Duodenal mucosa (tissue), 2 donors: ENCODE data around the gene LARP6.
"Not testable (repeated sequence)": the region's sequence is repeated elsewhere in the genome, so short reads cannot be mapped to it uniquely, and the experiment has no call there.

Source experiments
- H3K27ac ChIP-seq: one replicate; pipeline ENCODE4 v1.7.0; 2013; ENCODE audit warnings: low read depth, low read length
- H3K27me3 ChIP-seq, 2 donors: one replicate each; pipeline ENCODE4 v1.7.0; 2013; ENCODE audit warnings: low read length in 2 of 2, control low read depth in 1 of 2; ENCODE audit not compliant: insufficient read depth in 2 of 2, control insufficient read depth in 1 of 2
- H3K36me3 ChIP-seq, 2 donors: one replicate each; pipeline ENCODE4 v1.7.0; 2013; ENCODE audit warnings: low read length in 2 of 2, control low read depth in 1 of 2; ENCODE audit not compliant: insufficient read depth in 2 of 2, control insufficient read depth in 1 of 2
- H3K4me1 ChIP-seq, 2 donors: one replicate each; pipeline ENCODE4 v1.7.0; 2013; ENCODE audit warnings: low read length in 2 of 2, control low read depth in 1 of 2; ENCODE audit not compliant: insufficient read depth in 2 of 2, control insufficient read depth in 1 of 2
- H3K4me3 ChIP-seq, 2 donors: one replicate each; pipeline ENCODE4 v1.7.0; 2013; ENCODE audit warnings: low read length in 2 of 2, low read depth in 1 of 2
- H3K9ac ChIP-seq, 2 donors: one replicate each; pipeline ENCODE4 v1.7.0; 2013; ENCODE audit warnings: low read length in 2 of 2, low read depth in 1 of 2
- H3K9me3 ChIP-seq, 2 donors: one replicate each; pipeline ENCODE4 v1.7.0; 2013; ENCODE audit warnings: low read length in 2 of 2, control low read depth in 1 of 2; ENCODE audit not compliant: control insufficient read depth in 1 of 2

Gene LARP6

DNA sequence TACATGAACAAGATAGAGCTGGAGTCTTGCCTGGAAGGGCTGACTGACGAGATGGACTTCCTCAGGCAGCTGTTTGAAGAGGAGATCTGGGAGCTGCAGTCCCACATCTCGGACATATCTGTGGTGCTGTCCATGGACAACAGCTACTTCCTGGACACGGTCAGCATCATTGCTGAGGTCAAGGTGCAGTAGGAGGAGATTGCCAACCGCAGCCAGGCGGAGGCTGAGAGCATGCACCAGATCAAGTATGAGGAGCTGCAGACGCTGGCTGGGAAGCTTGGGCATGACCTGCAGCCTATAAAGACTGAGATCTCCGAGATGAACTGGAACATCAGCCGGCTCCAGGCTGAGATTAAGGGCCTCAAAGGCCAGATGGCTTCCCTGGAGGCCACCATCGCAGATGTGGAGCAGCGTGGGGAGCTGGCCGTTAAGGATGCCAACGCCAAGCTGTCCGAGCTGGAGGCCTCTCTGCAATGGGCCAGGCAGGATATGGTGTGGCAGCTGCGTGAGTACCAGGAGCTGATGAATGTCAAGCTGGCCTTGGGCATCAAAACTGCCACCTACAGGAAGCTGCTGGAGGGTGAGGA lies 5.5 kb upstream of the LARP6 start:
- H3K9me3 ChIP-seq, result no peaks in the 10 kb centered on the region
- no peak overlapping the region for H3K27ac ChIP-seq
- no peak overlapping the region for H3K4me3 ChIP-seq
- no peaks in the 10 kb centered on the region for H3K4me1 ChIP-seq
- no peaks in the 10 kb centered on the region for H3K36me3 ChIP-seq
- peaks cover 8 to 17% of the 10 kb centered on the region in 2 donors for H3K27me3 ChIP-seq
- H3K9ac ChIP-seq, result no peak overlapping the region

DNA sequence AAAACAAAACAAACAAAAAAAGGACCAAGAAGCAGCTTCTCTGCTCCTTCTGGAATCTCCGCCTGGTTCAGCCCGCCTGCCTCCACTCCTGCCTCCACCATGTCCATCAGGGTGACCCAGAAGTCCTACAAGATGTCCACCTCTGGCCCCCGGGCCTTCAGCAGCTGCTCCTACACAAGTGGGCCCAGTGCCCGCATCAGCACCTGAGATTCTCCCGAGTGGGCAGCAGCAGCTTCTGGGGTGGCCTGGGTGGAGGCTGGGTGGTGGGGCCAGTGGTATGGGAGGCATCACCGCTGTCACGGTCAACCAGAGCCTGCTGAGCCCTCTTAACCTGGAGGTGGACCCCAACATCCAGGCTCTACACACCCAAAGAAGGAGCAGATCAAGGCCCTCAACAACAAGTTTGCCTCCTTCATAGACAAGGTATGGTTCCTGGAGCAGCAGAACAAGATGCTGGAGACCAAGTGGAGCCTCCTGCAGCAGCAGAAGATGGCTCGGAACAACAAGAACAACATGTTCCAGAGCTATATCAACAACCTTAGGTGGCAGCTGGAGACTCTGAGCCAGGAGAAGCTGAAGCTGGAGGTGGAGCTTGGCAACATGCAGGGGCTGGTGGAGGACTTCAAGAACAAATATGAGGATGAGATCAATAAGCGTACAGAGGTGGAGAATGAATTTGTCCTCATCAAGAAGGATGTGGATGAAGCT lies 4.8 kb upstream of the LARP6 start:
- not testable (repeated sequence) for H3K27ac ChIP-seq, H3K9me3 ChIP-seq, H3K9ac ChIP-seq, H3K4me3 ChIP-seq, H3K4me1 ChIP-seq, H3K36me3 ChIP-seq
- H3K27me3 ChIP-seq, result peaks cover 10 to 19% of the 10 kb centered on the region in 2 donors

GRCh38 chr15:70857562-70858285 lies 3.8 kb upstream of the LARP6 start:
- Histone ChIP-seq H3K27ac (no peak overlapping the region), H3K4me3 (no peak overlapping the region), H3K4me1 (peaks cover 0 to 3% of the 10 kb centered on the region in 2 donors), H3K36me3 (no peaks in the 10 kb centered on the region), H3K9ac (no peak overlapping the region), H3K27me3 (peaks cover 14 to 23% of the 10 kb centered on the region in 2 donors), H3K9me3 (no peaks in the 10 kb centered on the region)

- peaks cover 0 to 3% of the 10 kb centered on the region in 2 donors for H3K4me1 ChIP-seq
- H3K9ac ChIP-seq, result no peak overlapping the region
- peaks cover 14 to 23% of the 10 kb centered on the region in 2 donors for H3K27me3 ChIP-seq
- H3K36me3 ChIP-seq, result no peaks in the 10 kb centered on the region
- H3K4me3 ChIP-seq, result no peak overlapping the region
- no peak overlapping the region for H3K27ac ChIP-seq
- H3K9me3 ChIP-seq, result no peaks in the 10 kb centered on the region
Measured at GRCh38 chr15:70856884-70857561, 3.1 kb upstream of the LARP6 start.

DNA sequence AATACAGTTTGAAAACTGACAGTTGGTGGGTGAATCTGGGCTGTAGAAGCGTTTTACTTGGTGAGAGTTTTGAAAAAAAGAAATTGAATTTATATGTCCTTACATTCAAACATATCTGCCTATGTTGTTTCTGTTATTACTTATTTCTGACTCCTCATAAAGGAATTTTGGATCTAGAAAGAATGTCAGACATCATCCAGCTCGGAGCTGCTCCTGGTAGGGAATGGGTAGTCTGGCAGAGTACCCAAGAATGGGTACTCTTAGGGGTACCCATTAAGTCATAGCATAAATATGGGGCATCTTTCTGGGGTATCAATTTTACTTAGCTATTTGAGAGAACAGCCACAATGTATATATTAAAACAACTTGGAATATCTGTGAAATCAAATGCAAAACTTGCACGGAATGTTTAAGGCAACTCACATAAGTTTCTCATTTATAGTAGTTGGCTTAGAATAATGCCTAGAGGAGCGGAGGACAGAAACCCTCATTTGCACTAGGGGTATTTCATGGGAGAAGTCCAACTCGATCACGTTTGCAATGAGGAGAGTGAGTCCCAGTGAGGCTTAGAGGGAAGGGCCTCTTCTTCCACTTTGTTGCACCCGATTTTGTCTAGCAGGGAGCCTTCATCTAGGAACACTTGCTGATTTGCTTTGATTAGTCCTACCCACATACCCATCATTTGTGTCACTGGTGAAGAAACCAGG lies 2.4 kb upstream of the LARP6 start:
- H3K4me3 ChIP-seq, result no peak overlapping the region
- no peaks in the 10 kb centered on the region for H3K36me3 ChIP-seq
- H3K27me3 ChIP-seq, result peaks cover 21 to 30% of the 10 kb centered on the region in 2 donors
- no peaks in the 10 kb centered on the region for H3K9me3 ChIP-seq
- H3K9ac ChIP-seq, result no peak overlapping the region
- H3K27ac ChIP-seq, result no peak overlapping the region
- peaks cover 0 to 3% of the 10 kb centered on the region in 2 donors for H3K4me1 ChIP-seq

DNA sequence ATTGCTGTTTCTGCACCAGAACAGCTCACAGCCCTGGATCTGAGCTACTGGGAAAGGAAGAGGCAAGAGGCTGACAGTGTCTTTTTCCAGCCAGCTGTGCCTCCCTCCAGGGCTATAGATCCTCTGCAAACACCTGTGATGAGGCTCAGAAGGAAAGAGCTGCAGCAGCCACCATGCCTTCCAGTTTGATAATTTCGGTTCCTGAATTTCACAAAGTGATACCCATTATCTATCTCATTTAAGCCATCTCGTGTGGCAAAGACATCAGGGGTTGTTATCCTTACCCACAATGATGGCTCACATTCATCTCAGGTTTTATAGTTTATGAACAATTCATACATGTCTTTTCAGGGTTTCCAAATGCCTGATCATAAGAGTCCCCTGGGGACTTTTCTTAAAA lies 1.8 kb upstream of the LARP6 start:
- Histone ChIP-seq H3K27me3 (peaks cover 23 to 32% of the 10 kb centered on the region in 2 donors), H3K36me3 (no peaks in the 10 kb centered on the region), H3K9ac (no peak overlapping the region), H3K4me3 (no peak overlapping the region), H3K9me3 (no peaks in the 10 kb centered on the region), H3K27ac (no peak overlapping the region), H3K4me1 (peaks cover 0 to 3% of the 10 kb centered on the region in 2 donors)

DNA sequence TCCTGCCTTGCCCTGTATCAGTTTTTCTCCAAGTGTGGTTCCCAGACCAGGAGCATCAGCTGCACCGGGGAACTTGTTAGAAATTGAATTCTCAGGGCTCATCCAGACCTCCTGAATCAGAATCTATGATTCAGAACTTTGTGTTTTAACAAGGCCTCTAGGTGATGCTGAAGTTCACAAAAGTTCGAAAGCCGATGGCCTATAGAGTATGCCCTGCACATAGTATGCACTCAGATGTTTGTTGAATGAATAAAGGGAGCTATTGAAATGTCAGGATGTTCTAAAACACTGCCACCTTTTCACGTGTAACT lies 664 bp upstream of the LARP6 start:
- Histone ChIP-seq H3K36me3 (no peaks in the 10 kb centered on the region), H3K27me3 (peaks cover 23 to 32% of the 10 kb centered on the region in 2 donors), H3K9ac (peak overlapping the region; percentile 10 to 48), H3K4me3 (peak overlapping the region in 1 of 2 donors; percentile 54), H3K27ac (no peak overlapping the region), H3K4me1 (peaks cover 0 to 3% of the 10 kb centered on the region in 2 donors), H3K9me3 (no peaks in the 10 kb centered on the region)

GRCh38 chr15:70853318-70853972 lies 512 bp downstream of the LARP6 start:
- Histone ChIP-seq H3K27me3 (peaks cover 23 to 32% of the 10 kb centered on the region in 2 donors), H3K36me3 (no peaks in the 10 kb centered on the region), H3K27ac (no peak overlapping the region), H3K4me3 (peak overlapping the region; percentile 55 to 58), H3K4me1 (peaks cover 0 to 3% of the 10 kb centered on the region in 2 donors), H3K9ac (no peak overlapping the region), H3K9me3 (no peaks in the 10 kb centered on the region)

DNA sequence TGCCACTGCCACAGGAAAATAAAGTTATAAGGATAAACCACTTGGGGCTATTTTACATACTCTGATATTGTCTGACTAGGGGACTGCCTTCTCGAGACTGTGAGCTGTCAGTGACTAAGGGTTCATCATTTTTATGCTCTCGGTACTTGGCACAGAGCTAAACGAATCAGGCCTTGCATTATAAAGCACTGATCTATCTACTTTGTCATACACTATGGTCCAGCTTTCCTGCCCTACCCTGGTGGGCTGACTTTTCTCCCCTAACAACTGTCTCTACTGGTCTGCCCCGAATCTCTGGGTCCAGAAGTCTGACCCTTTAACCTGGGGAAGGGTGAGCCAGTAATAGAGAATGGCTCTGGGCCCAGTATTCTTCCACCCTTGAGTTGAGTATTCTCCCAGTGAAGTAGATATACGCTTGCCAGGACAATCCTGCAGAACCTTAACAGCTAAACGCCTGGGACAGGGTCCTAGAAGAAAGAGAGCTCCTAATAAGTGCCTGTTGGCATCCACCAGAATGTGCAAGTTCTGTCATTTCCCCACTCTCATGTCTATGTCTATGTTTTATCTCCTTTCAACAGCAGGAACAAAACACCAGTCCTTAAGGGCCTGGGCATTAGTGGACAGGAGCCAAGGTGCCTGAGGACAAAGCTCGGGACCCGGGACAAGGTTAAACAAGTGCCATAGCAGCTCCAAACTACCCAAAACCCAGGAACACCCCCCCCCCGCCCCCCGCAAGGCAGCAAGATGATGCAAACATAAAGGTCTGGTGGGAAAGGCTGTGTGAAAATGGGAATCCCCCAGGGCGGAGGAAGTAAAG lies 1.2 kb downstream of the LARP6 start:
- H3K36me3 ChIP-seq, result no peaks in the 10 kb centered on the region
- no peak overlapping the region for H3K27ac ChIP-seq
- H3K4me3 ChIP-seq, result peak overlapping the region; percentile 55 to 58
- H3K9ac ChIP-seq, result no peak overlapping the region
- peaks cover 0 to 3% of the 10 kb centered on the region in 2 donors for H3K4me1 ChIP-seq
- H3K9me3 ChIP-seq, result no peaks in the 10 kb centered on the region
- peaks cover 23 to 32% of the 10 kb centered on the region in 2 donors for H3K27me3 ChIP-seq
